ENCODE results near the gene OPA1. TPM values are rescaled to one million over a fixed set of nuclear protein-coding genes. Genes with fewer than 3 reads are reported as not detected.

Gene OPA1
- total and polyA plus RNA-seq, 2 experiments from 2014 or later, result 29.0 to 42.2 TPM

DNA sequence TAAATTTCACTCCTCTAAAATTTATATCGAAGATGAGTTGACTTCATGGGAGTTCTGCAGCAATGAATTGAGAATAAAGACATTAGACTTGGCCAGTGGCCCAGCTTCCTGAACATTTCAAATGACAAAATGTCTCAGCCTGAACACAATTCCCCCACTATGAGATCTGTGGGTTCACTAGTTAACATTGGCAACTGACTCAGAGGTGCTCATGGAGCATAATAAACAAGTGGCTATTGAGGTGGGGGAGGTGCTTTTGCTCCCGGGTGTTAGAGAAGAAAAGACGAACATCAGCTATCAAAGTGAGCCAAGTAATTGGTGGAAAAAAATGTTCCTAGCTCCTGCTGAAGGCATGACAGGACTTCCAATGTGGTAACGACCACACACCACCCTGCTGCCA lies 44.6 kb upstream of the OPA1 start:
- TF ChIP-seq EZH2 (IDR thresholded peaks at IDR 0.05; ENCODE audit: insufficient read depth, poor library complexity, severe bottlenecking) (no peak), EZH2phosphoT487 (IDR thresholded peaks at IDR 0.05; ENCODE audit: insufficient read depth, low read depth) (no peak)
- Histone ChIP-seq H3K79me2 (ENCODE audit: insufficient read depth) (no peaks in the 10 kb centered on the region), H3K4me2 (ENCODE audit: unreplicated experiment) (no peak overlapping the region), H3K4me1 (ENCODE audit: insufficient read depth) (no peaks in the 10 kb centered on the region), H3K27me3 (replicated peaks; ENCODE audit: insufficient read depth) (no peaks in the 10 kb centered on the region), H3K4me3 (no peak overlapping the region), H3K9me3 (ENCODE audit: low read depth) (no peaks in the 10 kb centered on the region), H3K36me3 (ENCODE audit: low read depth) (no peaks in the 10 kb centered on the region), H3F3A (ENCODE audit: insufficient read depth) (no peaks in the 10 kb centered on the region), H2AFZ (no peak overlapping the region), H3K9ac (no peak overlapping the region), H3K9me2 (ENCODE audit: insufficient read depth) (no peaks in the 10 kb centered on the region), H3K27ac (no peak overlapping the region), H4K20me1 (ENCODE audit: insufficient read depth) (no peaks in the 10 kb centered on the region)
- in situ Hi-C loops (cut with MboI), result no loop called here
- 22 to 35% methylated on average over 4 of the region's 4 CpGs for WGBS, 2 experiments (ENCODE audit: low coverage in 1 of 2, low lambda C conversion rate in 2 of 2, missing lambda C conversion rate in 2 of 2)
- DNase-seq, result no peak

DNA sequence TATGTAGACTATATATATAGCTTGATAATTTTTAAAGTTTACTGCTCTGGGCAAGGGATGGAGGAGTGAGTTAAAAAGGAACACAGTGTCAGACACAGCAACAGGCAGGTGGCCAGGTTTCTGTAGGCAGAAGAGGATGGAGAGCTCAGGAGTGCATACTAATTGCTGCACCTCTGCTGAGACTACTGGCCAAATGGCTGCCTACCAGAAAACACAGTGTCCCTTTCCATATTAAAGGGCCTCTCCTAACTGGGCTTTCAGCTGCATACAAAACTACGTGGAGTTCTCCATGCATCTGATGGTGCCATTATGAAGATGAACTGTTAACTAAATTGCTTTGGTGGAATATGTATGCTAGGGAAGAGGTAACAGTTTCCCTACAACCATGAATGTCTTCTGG lies 40.1 kb upstream of the OPA1 start:
- no peak overlapping the region for H2AFZ ChIP-seq
- H3K9me3 ChIP-seq (ENCODE audit: low read depth), result no peaks in the 10 kb centered on the region
- no peaks in the 10 kb centered on the region for H3K27me3 ChIP-seq (replicated peaks; ENCODE audit: insufficient read depth)
- WGBS, 2 experiments (ENCODE audit: low coverage in 1 of 2, low lambda C conversion rate in 2 of 2, missing lambda C conversion rate in 2 of 2), result 23 to 27% methylated on average over 1 of the region's 1 CpG
- in situ Hi-C loops (cut with MboI), result loop anchor here (25.0 kb wide), 1 partner anchor 741 kb away; no protein-coding TSS in a partner anchor
- no peak for DNase-seq
- H3K79me2 ChIP-seq (ENCODE audit: insufficient read depth), result no peaks in the 10 kb centered on the region
- H3F3A ChIP-seq (ENCODE audit: insufficient read depth), result no peaks in the 10 kb centered on the region
- TF ChIP-seq EZH2 (IDR thresholded peaks at IDR 0.05; ENCODE audit: insufficient read depth, poor library complexity, severe bottlenecking), result no peak
- no peak for TF ChIP-seq EZH2phosphoT487 (IDR thresholded peaks at IDR 0.05; ENCODE audit: insufficient read depth, low read depth)
- no peaks in the 10 kb centered on the region for H3K36me3 ChIP-seq (ENCODE audit: low read depth)
- H3K4me3 ChIP-seq, result no peak overlapping the region
- H3K4me1 ChIP-seq (ENCODE audit: insufficient read depth), result no peaks in the 10 kb centered on the region
- H3K9me2 ChIP-seq (ENCODE audit: insufficient read depth), result no peaks in the 10 kb centered on the region
- H3K27ac ChIP-seq, result no peak overlapping the region
- H4K20me1 ChIP-seq (ENCODE audit: insufficient read depth), result no peaks in the 10 kb centered on the region
- H3K9ac ChIP-seq, result no peak overlapping the region
- no peak overlapping the region for H3K4me2 ChIP-seq (ENCODE audit: unreplicated experiment)

GRCh38 chr3:193553586-193553985 lies 39.4 kb upstream of the OPA1 start:
- no peak overlapping the region for H3K27ac ChIP-seq
- H3K27me3 ChIP-seq (replicated peaks; ENCODE audit: insufficient read depth), result no peaks in the 10 kb centered on the region; the same call in 1 of the 2 replicates
- 76 to 79% methylated on average over 1 of the region's 1 CpG for WGBS, 2 experiments (ENCODE audit: low coverage in 1 of 2, low lambda C conversion rate in 2 of 2, missing lambda C conversion rate in 2 of 2)
- no peak for DNase-seq
- in situ Hi-C loops (cut with MboI), result loop anchor here (25.0 kb wide), 1 partner anchor 741 kb away; no protein-coding TSS in a partner anchor
- H4K20me1 ChIP-seq (ENCODE audit: insufficient read depth), result no peaks in the 10 kb centered on the region
- no peak overlapping the region for H3K4me3 ChIP-seq
- no peak overlapping the region for H3K4me2 ChIP-seq (ENCODE audit: unreplicated experiment)
- TF ChIP-seq EZH2 (IDR thresholded peaks at IDR 0.05; ENCODE audit: insufficient read depth, poor library complexity, severe bottlenecking), result no peak
- no peak for TF ChIP-seq EZH2phosphoT487 (IDR thresholded peaks at IDR 0.05; ENCODE audit: insufficient read depth, low read depth)
- no peaks in the 10 kb centered on the region for H3K9me2 ChIP-seq (ENCODE audit: insufficient read depth)
- H3K9ac ChIP-seq, result no peak overlapping the region
- no peaks in the 10 kb centered on the region for H3K4me1 ChIP-seq (ENCODE audit: insufficient read depth)
- no peak overlapping the region for H2AFZ ChIP-seq
- no peaks in the 10 kb centered on the region for H3K79me2 ChIP-seq (ENCODE audit: insufficient read depth)
- no peaks in the 10 kb centered on the region for H3K9me3 ChIP-seq (ENCODE audit: low read depth)
- no peaks in the 10 kb centered on the region for H3F3A ChIP-seq (ENCODE audit: insufficient read depth)
- H3K36me3 ChIP-seq (ENCODE audit: low read depth), result no peaks in the 10 kb centered on the region

GRCh38 chr3:193554811-193555210 lies 38.2 kb upstream of the OPA1 start, which contains the start of gene ATP13A4:
Gene ATP13A4 (minus strand): TSS chr3:193554895. CDS start chr3:193554799, 96 bp downstream.
- no peaks in the 10 kb centered on the region for H3F3A ChIP-seq (ENCODE audit: insufficient read depth)
- H3K27me3 ChIP-seq (replicated peaks; ENCODE audit: insufficient read depth), result no peaks in the 10 kb centered on the region; the same call in 1 of the 2 replicates
- H3K79me2 ChIP-seq (ENCODE audit: insufficient read depth), result no peaks in the 10 kb centered on the region
- TF ChIP-seq EZH2 (IDR thresholded peaks at IDR 0.05; ENCODE audit: insufficient read depth, poor library complexity, severe bottlenecking) (no peak), EZH2phosphoT487 (IDR thresholded peaks at IDR 0.05; ENCODE audit: insufficient read depth, low read depth) (no peak)
- in situ Hi-C loops (cut with MboI), result loop anchor here (25.0 kb wide), 1 partner anchor 743 kb away; no protein-coding TSS in a partner anchor
- H3K27ac ChIP-seq, result no peak within 1 kb of the TSS
- H4K20me1 ChIP-seq (ENCODE audit: insufficient read depth), result no peaks in the 10 kb centered on the region
- no peaks in the 10 kb centered on the region for H3K9me2 ChIP-seq (ENCODE audit: insufficient read depth)
- DNase-seq, result no peak
- no peaks in the 10 kb centered on the region for H3K36me3 ChIP-seq (ENCODE audit: low read depth)
- H2AFZ ChIP-seq, result no peak within 1 kb of the TSS
- H3K4me1 ChIP-seq (ENCODE audit: insufficient read depth), result no peaks in the 10 kb centered on the region
- no peak within 1 kb of the TSS for H3K4me3 ChIP-seq
- 35 to 36% methylated on average over 9 of the region's 9 CpGs for WGBS, 2 experiments (ENCODE audit: low coverage in 1 of 2, low lambda C conversion rate in 2 of 2, missing lambda C conversion rate in 2 of 2)
- no peak within 1 kb of the TSS for H3K4me2 ChIP-seq (ENCODE audit: unreplicated experiment)
- no peak within 1 kb of the TSS for H3K9ac ChIP-seq
- no peaks in the 10 kb centered on the region for H3K9me3 ChIP-seq (ENCODE audit: low read depth)
